ENCODE data around the gene GSC.
"Not testable (repeated sequence)": the region's sequence is repeated elsewhere in the genome, so short reads cannot be mapped to it uniquely, and the experiment has no call there.

Gene GSC

DNA sequence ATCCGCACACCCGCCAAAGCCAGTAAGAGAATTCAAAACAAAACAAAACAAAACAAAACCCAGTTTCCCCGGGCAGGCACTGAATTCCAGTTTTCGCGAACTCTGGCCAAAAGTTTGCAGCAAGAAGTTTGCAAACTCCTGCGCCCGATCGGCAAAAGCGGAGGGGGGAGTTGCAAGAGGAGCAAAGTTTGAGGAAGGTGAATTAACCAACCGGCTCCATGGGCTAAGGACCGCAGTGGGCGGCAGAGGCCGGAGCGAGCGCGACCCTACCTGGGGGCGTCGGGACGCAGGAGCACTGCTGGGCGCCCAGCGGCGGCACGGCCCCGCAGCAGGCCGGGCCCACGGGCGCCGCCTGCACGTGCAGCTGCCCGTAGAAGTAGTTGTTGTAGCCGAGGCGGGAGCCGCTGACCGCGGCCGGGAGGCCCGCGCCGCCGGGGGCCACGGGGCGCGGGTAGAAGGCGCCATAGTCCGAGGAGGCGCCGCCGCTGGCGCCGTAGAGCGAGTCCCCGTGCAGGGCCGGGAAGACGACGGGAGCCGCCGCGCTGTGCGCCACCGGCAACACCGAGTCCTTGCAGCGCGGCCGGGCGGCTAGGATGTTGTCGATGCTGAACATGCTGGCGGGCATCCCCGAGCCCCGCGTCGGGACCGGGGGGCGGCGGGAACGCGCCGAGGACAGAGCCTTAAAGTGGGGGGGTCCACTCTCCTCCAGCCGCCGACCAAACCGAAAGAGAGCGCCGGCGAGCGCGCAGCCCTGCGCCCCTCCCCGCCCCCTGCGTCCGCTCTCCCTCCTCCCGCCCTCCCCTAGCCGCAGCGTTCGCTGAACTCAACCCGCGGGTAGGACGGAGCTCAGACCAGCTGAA lies at the start of gene GSC:
GSC (minus strand) TSS at position 723 of the 860 bp plus-strand sequence; CDS start at position 625, 98 bp downstream.
- no peak for DNase-seq (ENCODE audit: low read depth)

DNA sequence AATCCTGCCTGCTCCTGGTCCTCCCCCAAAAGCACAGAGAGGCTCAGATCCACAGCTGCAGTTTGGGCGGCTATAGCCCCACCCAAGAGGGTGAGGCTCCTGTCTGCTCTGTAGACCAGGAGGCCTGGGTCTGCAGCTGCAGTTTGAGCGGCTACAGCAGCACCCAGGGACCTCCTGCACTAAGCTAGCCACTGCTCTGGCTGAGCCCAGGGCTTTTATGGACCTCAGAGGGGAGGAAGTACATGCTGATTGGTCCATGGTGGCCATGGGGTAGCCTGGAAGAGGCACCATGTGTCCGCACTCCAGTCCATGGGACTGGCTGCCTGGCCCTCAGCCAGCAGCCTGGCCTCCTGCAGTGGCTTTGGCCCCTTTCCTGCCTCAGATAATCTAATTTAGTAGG lies 49.6 kb upstream of the GSC start:
- DNase-seq (ENCODE audit: low read depth): no peak

DNA sequence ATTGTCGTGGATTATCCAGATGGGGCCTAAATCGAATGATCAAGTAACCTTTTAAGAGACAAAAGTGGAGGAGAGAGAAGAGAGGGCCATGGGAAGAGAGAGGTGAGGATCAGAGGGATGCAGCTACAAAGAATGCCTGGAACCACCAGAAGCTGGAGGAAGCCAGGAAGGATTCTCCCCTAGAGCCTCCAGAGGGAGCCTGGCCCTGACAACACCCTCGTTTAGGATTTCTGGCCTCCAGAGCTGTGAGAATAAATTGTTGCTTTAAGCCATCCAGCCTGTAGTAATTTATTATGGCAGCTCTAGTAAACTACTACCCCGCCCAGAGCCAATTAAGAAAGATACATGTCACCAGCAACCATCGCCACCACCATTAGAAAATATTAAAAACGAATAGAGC lies 46.2 kb upstream of the GSC start:
- DNase-seq (ENCODE audit: low read depth): no peak

DNA sequence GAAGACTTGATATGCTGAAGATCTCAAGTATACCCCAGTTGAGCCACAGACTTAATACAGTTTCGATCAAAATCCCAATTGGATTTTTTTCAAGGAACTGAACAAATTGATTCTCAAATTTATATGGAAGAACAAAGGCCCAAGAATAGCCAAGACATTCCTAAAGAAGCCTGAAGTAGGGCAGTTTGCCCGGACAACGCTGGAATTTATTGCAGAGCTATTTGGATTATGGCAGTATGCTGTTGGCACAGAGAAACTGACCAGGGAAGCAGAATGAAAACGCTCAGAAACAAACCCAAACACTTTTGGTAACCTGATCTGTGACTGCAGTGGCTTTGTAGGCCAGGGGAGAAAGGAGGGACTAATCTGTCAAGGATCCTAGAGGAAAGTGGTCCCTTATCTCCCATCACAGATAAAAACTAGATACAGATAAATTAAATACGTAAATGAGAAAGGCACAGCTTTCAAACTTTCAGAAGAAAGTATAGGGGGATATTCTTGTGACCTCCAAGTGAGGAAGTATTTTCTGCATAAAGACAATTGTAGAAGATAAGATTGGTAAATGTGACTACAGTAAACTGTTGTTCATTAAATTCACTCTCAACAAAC lies 35.9 kb upstream of the GSC start:
- DNase-seq (ENCODE audit: low read depth): no peak

DNA sequence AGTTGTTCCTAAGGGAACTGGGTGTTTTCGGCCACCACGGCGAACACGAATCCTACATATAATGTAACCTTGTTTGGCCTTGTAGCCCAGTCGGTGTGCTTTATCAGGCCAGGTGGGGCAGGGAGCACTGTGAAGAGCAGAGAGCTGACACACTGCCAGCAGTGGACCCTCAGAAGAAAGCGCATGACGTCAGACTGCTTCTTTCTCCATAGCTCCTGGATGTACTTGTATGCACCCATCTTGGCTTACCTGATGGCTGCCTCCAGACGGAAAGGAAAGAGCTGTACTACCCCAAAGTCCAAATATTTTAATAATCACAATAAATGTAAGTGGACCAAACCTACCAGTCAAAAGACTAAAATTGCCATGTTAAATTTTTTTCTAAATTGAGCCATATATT lies 31.3 kb upstream of the GSC start:
- DNase-seq (ENCODE audit: low read depth): no peak

DNA sequence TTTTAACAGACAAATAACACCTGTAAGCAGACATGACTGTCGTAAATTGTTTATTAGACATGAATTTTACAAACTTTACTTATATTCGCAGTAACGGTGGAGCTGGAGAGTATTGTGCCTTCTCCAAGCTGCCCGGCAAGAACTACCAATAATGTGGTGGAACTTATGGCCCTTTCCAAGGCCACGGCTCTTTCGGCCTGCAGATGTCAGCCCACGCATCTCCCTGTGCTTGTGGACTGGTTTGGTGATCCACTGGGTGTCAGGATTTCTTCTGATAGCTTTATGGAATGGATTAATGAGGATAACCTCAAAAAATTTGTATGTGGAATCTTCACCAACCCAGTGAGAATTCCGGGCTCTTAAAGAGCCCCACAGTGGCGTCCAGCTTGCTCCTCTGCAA lies 30.9 kb upstream of the GSC start:
- not testable (repeated sequence) for DNase-seq (ENCODE audit: low read depth)

DNA sequence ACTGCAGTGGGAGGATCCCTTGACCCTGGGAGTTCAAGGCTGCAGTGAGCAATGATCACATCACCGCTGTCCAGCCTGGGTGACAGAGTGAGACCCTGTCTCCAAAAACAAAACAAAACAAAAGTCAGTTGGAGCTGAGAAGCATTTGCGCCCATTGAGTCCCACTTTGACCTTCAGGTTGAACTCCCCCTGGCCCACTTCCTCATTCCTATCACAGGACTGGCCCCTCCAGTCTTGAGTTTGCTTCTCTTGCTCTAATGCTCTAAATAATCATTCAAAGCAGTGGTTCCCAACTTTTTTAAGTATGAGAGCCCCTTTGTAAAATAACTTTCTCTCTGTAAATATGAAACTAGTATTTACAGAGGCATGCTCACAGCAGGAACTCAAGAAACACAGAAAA lies 28.0 kb upstream of the GSC start:
- DNase-seq (ENCODE audit: low read depth): no peak

DNA sequence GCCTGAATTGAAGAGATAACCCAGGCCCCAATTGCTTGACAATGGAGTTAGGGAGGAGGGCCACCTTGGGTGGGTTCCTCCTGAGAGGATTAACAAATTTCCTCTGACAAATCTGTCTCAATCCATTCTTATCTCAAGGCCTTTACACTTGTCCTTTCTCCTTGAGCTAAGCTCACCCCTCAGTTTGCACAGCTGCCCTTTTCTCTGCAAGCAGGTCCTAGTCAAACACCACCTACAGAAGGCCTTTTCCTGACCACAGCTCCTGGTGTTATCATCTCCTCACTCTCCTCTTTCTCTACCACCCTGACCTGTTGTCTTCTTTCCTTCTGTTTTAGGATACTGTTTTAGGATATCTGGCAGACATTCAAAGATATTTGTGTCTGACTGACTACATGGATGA lies 26.4 kb upstream of the GSC start:
- no peak for DNase-seq (ENCODE audit: low read depth)

DNA sequence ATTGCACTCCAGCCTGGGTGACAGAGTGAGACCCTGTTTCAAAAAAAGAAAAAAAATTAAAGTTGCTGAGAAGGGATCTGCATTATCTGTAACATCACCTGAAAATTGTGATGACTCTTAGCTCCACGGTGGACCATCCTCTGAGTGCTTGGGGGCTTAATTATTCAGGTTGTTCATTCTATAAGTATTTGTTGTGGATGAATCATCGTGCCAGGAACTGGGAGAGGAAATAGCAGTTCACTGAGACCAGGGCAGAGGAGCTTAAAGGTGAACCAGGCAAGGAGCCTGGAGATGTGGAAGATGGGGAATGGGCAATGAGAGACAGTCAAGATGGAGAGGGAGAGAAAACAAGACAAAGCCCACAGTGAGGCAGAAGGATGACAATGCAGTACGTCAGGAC lies 25.5 kb upstream of the GSC start:
- DNase-seq (ENCODE audit: low read depth): no peak

DNA sequence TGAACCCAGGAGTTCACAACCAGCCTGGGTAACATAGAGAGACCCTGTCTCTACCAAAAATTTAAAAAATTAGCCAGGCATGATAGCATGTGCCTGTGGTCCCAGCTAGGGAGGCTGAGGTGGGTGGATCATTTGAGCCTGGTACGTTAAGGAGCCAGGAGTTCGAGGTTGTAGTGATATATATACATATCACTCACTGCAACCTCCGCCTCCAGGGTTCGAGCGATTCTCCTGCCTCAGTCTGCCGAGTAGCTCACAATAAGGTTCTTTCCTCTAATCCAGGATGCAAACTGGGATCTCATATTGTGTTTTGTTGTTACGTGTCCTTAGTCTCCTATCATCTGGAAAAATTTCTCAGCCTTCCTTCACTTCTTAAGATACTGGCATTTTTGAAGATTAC lies 24.0 kb upstream of the GSC start:
- DNase-seq (ENCODE audit: low read depth): no peak

DNA sequence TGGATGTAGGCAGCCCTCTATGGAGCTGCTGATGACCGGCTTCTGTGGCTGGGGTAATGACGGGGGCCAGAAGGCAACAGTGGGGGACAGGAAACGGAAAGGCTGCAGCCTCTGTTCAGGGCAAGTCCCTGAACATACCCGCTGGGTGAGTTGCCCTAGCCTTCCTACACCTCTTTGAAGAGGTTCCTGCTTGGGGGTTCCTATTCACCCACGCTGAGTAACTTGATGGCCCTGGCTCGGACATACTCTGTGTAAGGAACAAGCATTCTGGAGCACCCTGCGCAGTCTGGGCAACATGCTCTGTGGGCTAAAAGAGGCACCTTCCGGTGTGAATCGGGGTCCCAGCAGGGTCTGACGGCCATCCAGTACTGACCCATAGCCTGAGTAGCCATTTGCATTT lies 17.7 kb upstream of the GSC start:
- no peak for DNase-seq (ENCODE audit: low read depth)

DNA sequence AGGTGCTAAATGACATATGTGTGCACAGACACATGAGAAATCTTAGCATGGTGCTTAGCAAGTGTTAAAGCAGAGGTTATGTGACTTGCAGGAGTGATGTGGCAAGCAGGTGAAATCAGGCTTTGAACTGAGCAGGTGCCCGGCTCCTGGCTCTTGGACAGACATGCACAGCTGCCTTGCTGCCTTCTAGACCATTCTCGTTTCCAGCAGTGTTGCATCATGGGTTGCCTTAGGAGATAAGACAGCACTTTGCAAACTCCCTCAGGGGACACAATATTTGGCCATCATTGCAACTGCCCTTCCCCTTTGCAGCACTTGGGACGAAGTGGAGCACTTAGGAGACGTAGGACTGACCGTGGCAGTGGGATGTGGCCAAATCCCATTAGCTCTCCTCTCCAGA lies 17.2 kb upstream of the GSC start:
- no peak for DNase-seq (ENCODE audit: low read depth)

DNA sequence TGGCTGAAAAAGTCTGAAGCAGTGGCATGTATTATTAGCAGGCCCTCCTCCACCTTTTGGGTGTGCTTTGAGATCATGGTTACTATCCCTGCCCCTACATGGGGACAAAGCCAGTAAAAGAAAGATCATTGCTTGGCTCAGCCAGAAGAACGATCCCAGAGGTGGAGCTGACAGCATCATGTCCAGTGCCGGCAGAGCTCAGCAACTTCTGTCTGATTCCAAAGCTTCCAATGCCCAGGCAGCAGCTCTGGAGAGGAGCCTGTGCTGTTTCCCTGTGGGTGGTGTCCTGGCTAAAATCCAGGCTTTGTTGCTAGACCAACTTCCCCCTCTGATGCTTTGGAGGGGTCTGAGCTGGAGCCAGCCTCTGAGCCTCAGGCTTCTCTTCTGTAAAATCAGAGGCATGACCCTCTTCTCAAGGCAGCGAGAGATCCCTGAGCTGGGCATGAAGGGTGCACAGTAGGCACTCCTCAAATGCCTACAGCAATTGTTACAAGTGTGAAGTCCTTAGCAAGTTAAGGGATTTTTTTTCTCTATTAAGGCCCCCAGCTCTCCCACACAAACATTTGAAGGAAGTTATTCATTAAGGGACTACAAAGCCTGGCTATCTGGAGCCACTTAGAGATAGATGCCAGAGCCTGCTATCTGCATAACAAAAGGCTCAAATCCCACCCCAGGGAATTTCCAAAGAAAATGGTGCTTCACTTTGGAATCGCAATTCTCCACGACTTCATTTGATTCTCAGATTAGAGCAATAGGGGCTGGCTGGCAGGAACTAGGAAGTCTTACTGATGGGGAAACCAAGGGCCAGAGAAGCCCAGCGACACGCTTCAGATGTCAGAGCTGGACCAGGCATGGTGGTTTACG lies 10.9 kb upstream of the GSC start:
- DNase-seq (ENCODE audit: low read depth): no peak

DNA sequence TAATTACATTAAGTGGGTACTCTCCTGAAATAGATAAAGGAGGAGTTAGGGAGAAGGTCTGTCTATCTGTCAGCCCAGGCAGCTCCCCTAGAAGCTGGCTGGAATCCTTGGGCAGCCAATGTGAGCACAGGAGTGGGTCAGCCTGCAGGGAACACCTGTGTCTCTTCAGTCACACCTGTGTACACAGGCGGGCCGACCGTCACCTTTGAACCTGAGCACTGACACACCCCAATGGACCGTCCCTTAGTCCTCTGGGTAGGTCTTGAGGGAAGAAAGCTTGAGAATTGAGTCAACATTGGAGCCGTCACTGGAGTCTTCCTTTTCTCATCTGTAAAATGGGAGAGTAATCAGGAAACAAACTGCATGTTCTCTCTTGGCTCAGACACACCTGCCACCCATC lies 9.8 kb upstream of the GSC start:
- DNase-seq (ENCODE audit: low read depth): no peak

DNA sequence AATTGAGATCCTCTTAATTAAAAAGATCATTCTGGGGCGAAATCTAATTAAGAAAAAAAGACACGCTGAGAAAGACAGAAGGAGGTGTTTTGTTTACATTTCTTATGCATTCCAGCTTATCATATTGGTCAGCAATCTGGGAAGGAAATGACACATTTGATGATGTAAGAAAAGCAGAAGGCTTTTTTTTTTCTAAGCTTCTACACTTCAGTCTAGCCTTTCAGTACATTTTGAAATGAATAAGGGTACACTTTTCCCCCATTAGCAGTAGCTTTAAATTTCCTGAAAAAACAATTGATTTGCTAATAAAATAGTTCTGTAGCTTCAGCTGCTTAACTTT lies 5.9 kb upstream of the GSC start:
- no peak for DNase-seq (ENCODE audit: low read depth)

DNA sequence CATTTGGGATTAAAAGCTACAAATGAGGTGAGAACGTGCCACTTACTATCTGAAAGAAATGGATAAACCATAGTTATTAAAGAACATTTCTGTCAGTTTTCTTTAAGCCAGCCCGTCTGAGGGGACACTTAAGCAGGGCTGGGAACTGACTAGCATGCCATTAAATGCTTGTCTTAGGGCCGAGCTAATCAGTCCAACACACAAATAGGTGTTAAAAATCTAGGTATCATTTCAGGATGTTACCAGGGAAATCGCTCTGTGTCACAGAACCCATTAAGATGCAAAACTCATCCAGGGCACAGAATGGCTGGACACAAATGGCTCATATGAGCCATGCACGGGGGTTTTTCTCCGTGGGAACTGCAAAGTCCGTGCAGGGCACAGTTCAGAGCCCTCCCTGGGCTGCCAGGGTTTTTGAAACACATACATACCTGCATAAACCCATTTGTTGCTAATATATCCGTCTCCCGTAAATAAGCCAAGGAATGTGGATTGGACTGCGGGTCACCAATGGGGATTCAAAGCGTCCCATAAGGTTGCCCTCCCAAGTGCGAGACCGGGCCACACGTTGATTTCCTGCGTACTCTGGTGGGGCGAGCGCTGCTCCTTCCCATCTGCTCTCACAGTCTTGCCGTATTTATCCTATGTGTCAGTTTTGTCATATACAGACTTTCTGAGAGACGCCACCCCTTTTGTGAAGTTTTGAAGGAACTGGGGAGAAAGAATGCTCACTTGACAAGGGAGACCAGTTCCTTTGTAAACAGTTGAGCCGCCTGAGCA lies 5.4 kb upstream of the GSC start:
- DNase-seq (ENCODE audit: low read depth): no peak

DNA sequence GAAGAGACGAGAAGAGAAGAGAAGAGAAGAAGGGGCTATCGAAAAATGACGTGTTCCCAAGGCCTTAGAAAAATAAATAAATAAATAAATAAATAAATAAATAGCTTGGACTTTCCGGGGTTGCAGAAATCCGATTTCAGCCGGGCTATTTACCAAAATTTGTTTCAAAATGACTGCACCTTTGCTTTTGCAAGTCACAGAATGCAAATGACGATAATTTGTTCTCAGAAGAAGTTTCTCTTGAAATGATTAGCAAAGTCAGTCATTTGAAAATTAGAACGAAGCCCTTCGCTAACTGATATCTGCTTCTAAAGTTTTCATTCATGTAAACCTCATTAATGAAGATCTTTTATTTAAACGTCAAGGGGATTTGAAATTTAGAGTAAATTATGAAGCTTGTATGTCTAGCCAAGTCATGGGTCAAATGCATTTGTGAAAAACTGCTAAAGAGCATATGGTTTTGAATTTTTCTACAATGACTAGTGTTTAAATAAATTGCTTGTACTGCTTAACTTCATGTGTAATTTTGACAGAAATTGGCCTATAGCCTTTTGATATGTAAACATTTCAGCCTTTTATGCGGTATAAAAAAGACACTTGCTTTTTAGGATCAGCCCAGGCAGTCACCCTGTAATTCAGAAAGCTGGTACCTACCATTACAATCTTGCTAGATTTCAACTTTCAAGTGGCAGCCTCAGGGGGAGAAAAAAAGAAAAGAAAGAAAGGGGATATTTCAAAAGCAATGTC lies 4.6 kb upstream of the GSC start:
- no peak for DNase-seq (ENCODE audit: low read depth)

DNA sequence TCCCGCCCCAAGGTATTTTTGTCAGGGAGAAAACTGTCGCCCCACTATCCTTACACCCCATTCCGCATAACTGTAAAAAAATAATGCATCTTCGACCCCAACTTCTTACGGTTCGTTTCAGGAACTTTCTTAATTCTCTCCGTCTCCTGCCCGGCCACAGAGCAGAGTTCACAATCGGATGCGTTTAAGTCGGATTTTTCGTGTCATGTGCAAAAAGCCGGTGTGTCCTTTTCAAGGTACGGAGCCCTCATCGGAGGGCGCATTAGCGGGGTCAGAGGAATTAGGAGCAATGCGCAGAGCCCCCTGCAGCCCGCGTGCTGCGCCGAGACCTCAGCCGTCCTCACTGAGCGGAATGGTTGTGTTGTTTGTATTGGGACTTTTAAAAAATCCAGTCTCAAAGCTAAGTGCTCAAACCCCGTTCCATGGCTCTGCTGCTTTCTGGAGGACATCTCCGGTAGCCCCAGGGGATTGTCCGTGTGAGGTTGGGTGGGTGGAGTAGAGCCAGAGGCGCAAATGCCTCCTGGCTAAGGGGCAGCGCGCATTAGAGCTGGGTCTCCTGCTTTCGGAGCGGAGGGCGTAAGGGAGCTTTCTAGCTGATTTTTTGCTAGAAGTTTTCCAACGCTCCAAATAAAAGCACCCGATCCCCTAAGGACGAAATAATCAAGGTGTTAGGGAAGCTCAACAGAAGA lies 3.9 kb upstream of the GSC start:
- no peak for DNase-seq (ENCODE audit: low read depth)

DNA sequence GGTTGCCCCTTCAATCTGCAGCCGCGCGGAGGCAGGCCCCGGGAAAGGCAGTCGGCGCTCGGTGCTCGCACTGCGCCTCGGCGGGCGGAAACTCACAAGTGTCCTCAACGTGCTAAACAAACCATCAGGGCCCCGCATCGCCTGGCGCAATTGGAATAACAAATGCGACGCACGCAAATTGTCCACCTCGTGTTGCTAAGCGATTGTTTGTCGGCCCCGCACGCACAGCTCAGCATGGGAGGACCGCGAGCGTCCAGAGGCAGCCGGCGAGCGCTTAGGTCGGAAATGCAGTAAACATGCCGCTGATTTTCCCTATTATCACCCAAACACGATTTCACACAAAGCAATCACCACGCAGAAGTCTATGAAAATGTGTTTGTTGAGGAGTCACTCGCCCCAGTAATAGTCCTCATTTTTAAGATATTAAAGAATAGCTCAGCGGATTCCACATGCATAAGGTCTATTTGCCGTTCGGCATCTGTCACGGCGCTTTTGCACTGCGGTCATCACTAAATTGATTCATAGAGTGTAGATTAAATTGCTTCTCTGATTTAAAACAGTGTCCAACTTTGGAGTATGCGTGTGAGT lies 3.2 kb upstream of the GSC start:
- DNase-seq (ENCODE audit: low read depth): no peak

DNA sequence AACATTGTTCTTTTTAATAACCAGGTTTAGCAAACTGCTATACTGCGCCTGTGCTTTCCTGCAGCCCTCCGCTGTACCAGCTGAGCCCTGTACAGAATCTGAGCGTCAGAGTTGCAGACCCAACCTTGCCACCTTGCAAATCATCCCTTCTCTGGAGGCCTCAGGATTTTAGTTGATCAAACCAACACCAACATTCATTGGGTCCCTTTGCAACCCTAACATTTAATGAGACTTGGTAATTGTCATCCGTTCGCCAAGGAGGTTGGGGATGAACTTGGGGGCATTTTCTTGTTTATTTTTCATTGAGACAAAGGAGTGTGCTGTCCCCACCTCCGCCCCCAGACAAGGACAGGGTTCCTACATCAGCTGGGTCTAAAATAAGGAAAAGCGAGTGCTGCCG lies 2.6 kb upstream of the GSC start:
- DNase-seq (ENCODE audit: low read depth): no peak

Data from stimulated activated CD8-positive, alpha-beta memory T cell treated with anti-CD3 and anti-CD28 coated beads, Interleukin-7, amount 100 ng/mL, for 24 hours (primary cell).